H1 (cell line): ENCODE results near the gene KCNMA1. TPM values are rescaled to one million over a fixed set of nuclear protein-coding genes. Genes with fewer than 3 reads are reported as not detected.
A peak's percentile ranks its signal among the peaks of the same experiment; 100 is the strongest.

ENCODE experiments used
- CTCF ChIA-PET: fragments of 300-600 bp; sonication (Branson Sonifier 250); formaldehyde crosslinking; loops from one replicate; lab custom pipeline; 2021; ENCODE audit not compliant: partially characterized antibody; lab: Charles Lee
- POLR2A ChIA-PET: fragments of 300-600 bp; sonication (Branson Sonifier 250); formaldehyde crosslinking; loops from one replicate; lab custom pipeline; 2021; ENCODE audit warnings: inconsistent platforms; ENCODE audit not compliant: partially characterized antibody; lab: Charles Lee
- DNase-seq, 2 experiments: peaks; one replicate each; pipeline versions ENCODE4 v3.0.0 to v3.0.0-alpha.2; 2010 to 2022; ENCODE audit warnings: low spot score in 2 of 2, low read depth in 1 of 2, mixed read lengths in 1 of 2
- FAIRE-seq: peaks from 2 replicates; lab custom pipeline; 2011; peaks lifted over from hg19 to GRCh38; lab: Jason Lieb, UNC
- H2AFZ ChIP-seq: 2 replicates; pipeline ENCODE4 v1.8.1; 2012; ENCODE audit warnings: low read length, inconsistent platforms
- H2AK5ac ChIP-seq: 2 replicates; pipeline ENCODE4 v1.6.1; 2013; ENCODE audit warnings: low read depth, low read length
- H2BK120ac ChIP-seq: replicated peaks from 2 replicates; pipeline ENCODE3; 2013; ENCODE audit warnings: low read depth, low read length, inconsistent platforms
- H2BK12ac ChIP-seq: 2 replicates; pipeline ENCODE4 v1.6.1; 2013; ENCODE audit warnings: low read depth, low read length
- H2BK15ac ChIP-seq: 2 replicates; pipeline ENCODE4 v1.6.1; 2013; ENCODE audit warnings: low read length
- H2BK20ac ChIP-seq: 2 replicates; pipeline ENCODE4 v1.6.1; 2013; ENCODE audit warnings: low read length
- H2BK5ac ChIP-seq: 2 replicates; pipeline ENCODE4 v1.6.1; 2013; ENCODE audit warnings: low read depth, low read length
- H3K14ac ChIP-seq: 2 replicates; pipeline ENCODE4 v1.6.1; 2013; ENCODE audit warnings: inconsistent platforms; ENCODE audit not compliant: insufficient read length
- H3K18ac ChIP-seq: 2 replicates; pipeline ENCODE4 v1.6.1; 2013; ENCODE audit warnings: low read length; ENCODE audit errors: extremely low read depth
- H3K23ac ChIP-seq: 2 replicates; pipeline ENCODE4 v1.6.1; 2013; ENCODE audit warnings: inconsistent platforms; ENCODE audit not compliant: insufficient read length
- H3K23me2 ChIP-seq: 2 replicates; pipeline ENCODE4 v1.6.1; 2013; ENCODE audit warnings: low read depth, low read length
- H3K27ac ChIP-seq: 2 replicates; pipeline ENCODE4 v1.6.1; 2011; ENCODE audit warnings: low read depth, low read length, inconsistent platforms
- H3K27me3 ChIP-seq, 4 experiments: replicated peaks in 1 of 4; 1 replicate in 1 of 4; 2 replicates in 3 of 4; pipeline versions ENCODE4 v1.6.1 to v1.8.1; 2011 to 2013; ENCODE audit warnings: low read length in 3 of 4, mild to moderate bottlenecking in 3 of 4, inconsistent platforms in 2 of 4, mixed read lengths in 2 of 4, moderate library complexity in 1 of 4; ENCODE audit not compliant: control insufficient read depth in 3 of 4, insufficient read depth in 3 of 4; ENCODE audit errors: extremely low read depth in 1 of 4
- H3K36me3 ChIP-seq, 4 experiments: 2 replicates each; pipeline versions ENCODE4 v1.6.1 to v1.8.1; 2011 to 2013; ENCODE audit warnings: mild to moderate bottlenecking in 4 of 4, low read length in 3 of 4, moderate library complexity in 2 of 4, control low read depth in 1 of 4, inconsistent platforms in 1 of 4; ENCODE audit not compliant: insufficient read depth in 4 of 4, control insufficient read depth in 2 of 4
- H3K4ac ChIP-seq: replicated peaks from 2 replicates; pipeline ENCODE3; 2013; ENCODE audit warnings: low read length, low read depth, mixed read lengths, inconsistent platforms; ENCODE audit not compliant: insufficient read length
- H3K4me1 ChIP-seq, 4 experiments: replicated peaks in 1 of 4; 1 replicate in 1 of 4; 2 replicates in 3 of 4; pipeline versions ENCODE4 v1.6.1 to v1.8.1; 2011 to 2013; ENCODE audit warnings: low read length in 3 of 4, inconsistent platforms in 2 of 4, mixed read lengths in 1 of 4; ENCODE audit not compliant: insufficient read depth in 4 of 4, control insufficient read depth in 3 of 4
- H3K4me2 ChIP-seq, 2 experiments: 2 replicates each; pipeline versions ENCODE4 v1.6.1 to v1.8.1; 2011 to 2013; ENCODE audit warnings: low read depth in 2 of 2, low read length in 2 of 2, control low read depth in 1 of 2, inconsistent platforms in 1 of 2, mild to moderate bottlenecking in 1 of 2; ENCODE audit not compliant: insufficient read depth in 1 of 2
- H3K4me3 ChIP-seq, 4 experiments: fragments of 200-600, 300-600 bp in 1 of 4; sonication (generic), shearing (Covaris generic), sonication (Bioruptor Twin) in 1 of 4; 2 replicates each; pipeline versions ENCODE4 v1.5.1 to v1.8.1; 2011 to 2016; ENCODE audit warnings: low read length in 4 of 4, low read depth in 3 of 4, control low read depth in 2 of 4, inconsistent platforms in 2 of 4, mild to moderate bottlenecking in 2 of 4, mixed read lengths in 1 of 4, moderate library complexity in 1 of 4; ENCODE audit not compliant: insufficient read depth in 2 of 4; ENCODE audit errors: extremely low read depth in 1 of 4
- H3K56ac ChIP-seq: replicated peaks from 2 replicates; pipeline ENCODE3; 2013; ENCODE audit warnings: low read depth, mild to moderate bottlenecking, mixed read lengths, low read length, inconsistent platforms; ENCODE audit not compliant: insufficient read length
- H3K79me1 ChIP-seq: 2 replicates; pipeline ENCODE4 v1.6.1; 2013; ENCODE audit warnings: low read depth, low read length, control low read depth
- H3K79me2 ChIP-seq, 2 experiments: 2 replicates each; pipeline versions ENCODE4 v1.6.1 to v1.8.1; 2012 to 2013; ENCODE audit warnings: low read length in 2 of 2, mild to moderate bottlenecking in 2 of 2, inconsistent platforms in 1 of 2; ENCODE audit not compliant: insufficient read depth in 2 of 2, control insufficient read depth in 1 of 2
- H3K9ac ChIP-seq, 4 experiments: replicated peaks in 1 of 4; 1 replicate in 1 of 4; 2 replicates in 3 of 4; pipeline versions ENCODE4 v1.6.1 to v1.8.1; 2011 to 2013; ENCODE audit warnings: low read depth in 3 of 4, low read length in 3 of 4, control low read depth in 2 of 4, mild to moderate bottlenecking in 2 of 4, moderate library complexity in 2 of 4, inconsistent platforms in 1 of 4; ENCODE audit errors: extremely low read depth in 1 of 4
- H3K9me3 ChIP-seq, 2 experiments: 2 replicates each; pipeline versions ENCODE4 v1.6.1 to v1.8.1; 2012 to 2013; ENCODE audit warnings: mild to moderate bottlenecking in 2 of 2, moderate library complexity in 2 of 2, control low read depth in 1 of 2, inconsistent platforms in 1 of 2, low read depth in 1 of 2, low read length in 1 of 2, mixed read lengths in 1 of 2; ENCODE audit not compliant: insufficient read depth in 2 of 2
- H4K20me1 ChIP-seq, 2 experiments: replicated peaks in 1 of 2; 2 replicates each; pipeline versions ENCODE3 to v1.8.1; 2011 to 2013; ENCODE audit warnings: inconsistent platforms in 2 of 2, low read length in 2 of 2, mild to moderate bottlenecking in 1 of 2; ENCODE audit not compliant: insufficient read depth in 2 of 2, control insufficient read depth in 1 of 2
- H4K5ac ChIP-seq: 2 replicates; pipeline ENCODE4 v1.6.1; 2013; ENCODE audit warnings: low read length, low read depth, mixed read lengths, inconsistent platforms; ENCODE audit not compliant: insufficient read length
- H4K8ac ChIP-seq: 2 replicates; pipeline ENCODE4 v1.8.0; 2013; ENCODE audit warnings: mild to moderate bottlenecking, moderate library complexity, low read length, inconsistent platforms; ENCODE audit not compliant: insufficient read depth; ENCODE audit errors: extremely low read depth
- H4K91ac ChIP-seq: replicated peaks from 2 replicates; pipeline ENCODE3; 2013; ENCODE audit warnings: low read length, mixed read lengths, inconsistent platforms; ENCODE audit not compliant: insufficient read length
- ZNF274 ChIP-seq: IDR thresholded peaks from 2 replicates; pipeline ENCODE4 v1.7.0; 2012; ENCODE audit warnings: low read length, borderline replicate concordance; ENCODE audit errors: extremely low read depth
- WGBS, 2 experiments: shearing (Covaris generic) in 1 of 2; methylation state at CpG; one replicate each; pipeline versions ENCODE4 v1.1.6 to v1.1.7; 2013 to 2015; ENCODE audit warnings: low lambda C conversion rate in 2 of 2, mixed read lengths in 2 of 2, inconsistent platforms in 1 of 2, low coverage in 1 of 2, missing lambda C conversion rate in 1 of 2; ENCODE audit not compliant: insufficient replicate concordance in 2 of 2, insufficient coverage in 1 of 2, insufficient read length in 1 of 2; ENCODE audit errors: extremely low coverage in 1 of 2, missing lambda C conversion rate in 1 of 2; 5-methylcytosine and 5-hydroxymethylcytosine counted together
- polyA plus RNA-seq, 7 experiments: library from polyadenylated mRNA; depleted of rRNA in 3 of 7; stranded (reverse) in 5 of 7; unstranded in 2 of 7; fragments of >200 nt in 5 of 7; fragments of 200-250 nt in 2 of 7; gene quantifications; 1 replicate in 5 of 7; 2 replicates in 1 of 7; 4 replicates in 1 of 7; pipeline versions ENCODE4 v1.2.1 to v1.2.3, GENCODE V29; 2011 to 2013; ENCODE audit warnings: missing spikeins in 2 of 7, mixed read lengths in 2 of 7
- total RNA-seq: library from RNA; stranded (reverse); fragmentation: NEBNext Ultra II Directional; extraction: Animal tissue kit (Norgen Biotek cat#: 25700); gene quantifications from 2 replicates; pipeline ENCODE4 v1.2.1, GENCODE V29; 2021
- TF ChIP-seq, protein P1 (sequence below): IDR thresholded peaks from 2 replicates; pipeline ENCODE4 v1.6.1; 2012; ENCODE audit warnings: inconsistent platforms

The KCNMA1 gene
- total and polyA plus RNA-seq, 2 of the 8 experiments (the other 6 are each of a cell fraction or from before 2014, with no cell fraction given): 10.2 to 11.1 TPM

DNA sequence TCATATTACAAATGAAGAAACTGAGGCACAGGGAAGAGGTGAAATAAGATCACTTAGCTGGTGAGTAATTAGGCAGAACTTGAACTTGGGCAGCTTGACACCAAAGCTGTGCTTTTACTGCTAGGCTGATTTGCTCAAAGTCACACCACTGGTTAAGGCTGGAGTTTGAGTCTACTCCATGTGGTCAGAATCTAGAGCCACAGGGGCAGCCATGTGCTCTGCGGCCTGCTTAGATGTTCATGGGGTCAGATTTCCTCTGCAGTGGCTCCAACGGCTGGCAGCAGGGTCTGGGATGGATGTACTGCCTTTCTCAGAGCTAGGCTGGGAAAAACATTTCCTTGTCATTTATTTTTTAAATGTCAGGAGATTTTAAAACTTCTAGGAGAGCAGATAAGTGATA lies 417.5 kb downstream of the KCNMA1 start:
- H2BK120ac ChIP-seq: no peak overlapping the region
- no peak overlapping the region for H2BK12ac ChIP-seq
- H3K56ac ChIP-seq: no peak overlapping the region
- H3K79me2 ChIP-seq: no peaks in the 10 kb centered on the region
- no peak overlapping the region for H3K27ac ChIP-seq
- H2BK15ac ChIP-seq: no peak overlapping the region
- no peak overlapping the region for H3K4me2 ChIP-seq
- ChIA-PET POLR2A (no interaction called here), CTCF (interaction anchor here (0.6 to 2.5 kb wide), 8 partner anchors 9 to 492 kb away, joined by 3 to 9 read pairs (median 3); no protein-coding TSS in a partner anchor)
- FAIRE-seq: no peak
- no peak overlapping the region for H3K4ac ChIP-seq
- no peak overlapping the region for H2AFZ ChIP-seq
- no peak overlapping the region for H2AK5ac ChIP-seq
- H4K91ac ChIP-seq: no peak overlapping the region
- H3K18ac ChIP-seq: no peak overlapping the region
- H3K9ac ChIP-seq: no peak overlapping the region
- no peak overlapping the region for H3K23ac ChIP-seq
- H2BK20ac ChIP-seq: no peak overlapping the region
- no peaks in the 10 kb centered on the region for H3K79me1 ChIP-seq
- 85% methylated on average over 2 of the region's 2 CpGs; no CpG with 5 or more reads in 1 of the 2 experiments for WGBS, 2 experiments
- no peak overlapping the region for H2BK5ac ChIP-seq
- H3K4me3 ChIP-seq: no peak overlapping the region
- no peak overlapping the region for H3K14ac ChIP-seq
- no peak for DNase-seq
- H3K9me3 ChIP-seq: no peaks in the 10 kb centered on the region
- H3K23me2 ChIP-seq: no peaks in the 10 kb centered on the region
- no peak overlapping the region for H4K5ac ChIP-seq
- H4K20me1 ChIP-seq: no peaks in the 10 kb centered on the region
- no peak overlapping the region for H4K8ac ChIP-seq
- no peaks in the 10 kb centered on the region for H3K36me3 ChIP-seq
- no peaks in the 10 kb centered on the region for H3K27me3 ChIP-seq
- TF ChIP-seq ZNF274: no peak
- TF ChIP-seq, protein P1, sequence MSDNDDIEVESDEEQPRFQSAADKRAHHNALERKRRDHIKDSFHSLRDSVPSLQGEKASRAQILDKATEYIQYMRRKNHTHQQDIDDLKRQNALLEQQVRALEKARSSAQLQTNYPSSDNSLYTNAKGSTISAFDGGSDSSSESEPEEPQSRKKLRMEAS: 0 out of 2 replicates have a peak, but pooled peaks have one; percentile 27
- H3K4me1 ChIP-seq: no peaks in the 10 kb centered on the region
